GM20431 (cell line): Measurements from ENCODE around the gene PRSS38.

ENCODE experiments used
- in situ Hi-C: fragments of 300-500 bp; cut with MseI, MboI; formaldehyde crosslinking; loops from one replicate; pipeline ENCODE4 v1.15.0; 2020; ENCODE audit warnings: low sequenced_read_pairs; ENCODE audit not compliant: unreplicated experiment

Gene PRSS38

DNA sequence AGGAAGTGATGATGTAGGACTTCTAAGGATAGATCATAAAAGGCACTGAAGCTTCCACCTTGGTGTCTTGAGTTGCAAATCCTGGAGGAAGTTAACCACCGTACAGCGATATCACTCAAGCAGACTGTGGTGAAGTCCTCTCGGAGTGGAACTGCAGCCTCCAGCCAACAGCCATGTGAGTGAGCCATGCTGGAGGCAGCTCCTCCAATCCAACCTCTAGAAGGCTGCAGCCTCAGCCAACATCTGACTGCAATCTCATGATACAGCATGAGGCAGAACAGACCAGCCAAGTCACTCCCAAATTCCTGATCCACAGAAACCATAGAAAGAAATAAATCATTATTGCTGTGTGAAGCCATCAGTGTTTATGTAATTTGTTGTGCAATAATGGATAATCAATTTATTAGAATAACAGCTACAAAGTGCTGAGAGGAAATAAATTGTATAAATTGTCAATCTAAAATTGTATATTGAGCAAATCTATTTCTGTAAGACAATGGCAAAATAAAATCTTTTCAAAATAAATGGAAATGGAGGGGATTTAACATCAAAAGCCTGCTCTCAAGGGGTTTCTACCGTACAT, 65.0 kb downstream of the PRSS38 start:
- in situ Hi-C loops: no loop called here

DNA sequence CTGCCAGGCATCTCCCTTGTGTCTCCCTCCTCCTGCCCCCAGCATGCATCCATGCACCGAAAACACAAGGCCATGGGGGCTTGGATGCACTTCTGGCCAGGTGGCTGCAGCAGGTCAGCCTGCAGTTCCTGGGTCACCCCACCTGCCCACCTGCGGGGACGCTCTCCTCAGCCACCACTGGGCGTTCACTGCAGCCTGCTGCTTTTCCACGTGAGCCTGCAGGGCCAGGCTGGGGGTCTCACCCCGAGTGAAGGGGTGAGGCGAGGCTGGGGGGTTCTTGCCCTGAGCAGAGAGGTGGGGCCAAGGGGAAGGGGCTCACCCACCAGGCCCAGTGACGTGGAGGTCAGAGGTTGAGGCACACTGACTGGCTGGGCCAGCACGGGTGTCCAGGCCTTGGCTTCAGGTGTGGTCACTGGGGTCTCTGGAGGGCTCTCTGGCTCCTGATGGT, 67.6 kb downstream of the PRSS38 start:
- in situ Hi-C loops: no loop called here

DNA sequence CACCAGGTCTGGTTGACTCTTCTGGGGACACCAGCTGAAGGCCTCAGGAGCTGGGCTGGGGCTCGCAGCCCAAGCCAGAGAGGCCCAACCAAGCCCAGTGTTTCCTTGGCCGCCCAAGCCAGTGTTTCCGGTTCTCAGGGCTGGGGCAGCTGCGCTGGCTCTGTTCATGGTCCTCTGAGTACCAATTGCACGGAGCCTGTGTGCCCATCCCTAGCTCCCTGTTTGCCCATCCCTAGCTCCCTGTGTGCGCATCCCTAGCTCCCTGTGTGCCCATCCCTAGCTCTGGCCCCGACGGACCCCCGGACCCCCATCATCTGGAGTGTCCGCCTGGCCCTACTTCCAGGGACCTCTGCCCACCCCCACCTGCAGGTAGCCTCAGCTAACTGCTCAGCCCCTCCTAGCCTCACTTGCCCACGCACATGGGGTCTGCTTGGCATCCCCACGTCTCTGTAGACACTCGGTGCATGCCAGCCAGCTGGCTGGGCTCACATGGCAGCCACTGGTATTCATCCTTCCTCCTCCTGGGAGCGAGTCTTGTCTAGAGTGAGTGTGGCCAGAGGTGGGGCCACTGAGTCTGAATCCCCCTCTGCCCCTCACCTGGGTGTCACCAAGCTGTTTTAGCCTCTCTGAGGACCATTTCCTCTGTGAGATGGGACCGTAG, 68.3 kb downstream of the PRSS38 start:
- in situ Hi-C loops: no loop called here

DNA sequence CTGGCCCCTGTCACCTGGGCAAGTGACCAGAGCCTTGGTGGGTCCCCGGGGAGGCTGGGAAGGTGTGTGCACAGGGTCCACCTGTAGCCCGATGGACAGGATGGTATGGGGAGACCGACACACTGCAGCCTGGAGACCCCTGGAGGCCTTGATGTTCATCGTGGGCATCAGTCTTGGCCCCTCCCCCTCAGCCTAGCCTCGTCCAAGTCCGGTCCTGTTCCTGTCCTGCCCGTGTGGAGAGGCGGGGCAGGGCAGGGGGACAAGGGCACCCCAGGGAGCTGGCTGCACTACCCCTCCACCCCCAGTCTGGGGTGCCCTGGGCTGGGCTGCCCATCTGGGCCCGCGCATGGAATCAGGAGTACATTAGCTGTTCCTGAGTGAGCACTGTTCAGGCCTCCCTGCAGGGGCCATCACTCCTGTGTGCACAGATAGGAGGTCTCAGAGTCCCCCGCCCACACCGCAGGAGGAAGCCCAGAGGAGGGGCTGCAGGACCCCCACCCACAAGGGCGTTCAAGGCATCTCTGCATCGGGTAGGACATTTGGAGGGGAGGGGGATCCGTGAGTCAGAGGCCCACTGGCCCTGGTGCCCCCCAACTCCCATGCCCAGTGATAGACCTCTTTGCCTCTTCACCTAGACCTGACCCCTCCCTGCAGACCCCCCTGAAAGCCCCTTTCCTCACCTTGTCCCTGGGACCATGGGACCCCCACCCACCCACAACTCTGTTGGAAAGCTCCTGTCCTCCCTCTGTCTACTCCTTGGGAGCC, 69.1 kb downstream of the PRSS38 start:
- in situ Hi-C loops: no loop called here

DNA sequence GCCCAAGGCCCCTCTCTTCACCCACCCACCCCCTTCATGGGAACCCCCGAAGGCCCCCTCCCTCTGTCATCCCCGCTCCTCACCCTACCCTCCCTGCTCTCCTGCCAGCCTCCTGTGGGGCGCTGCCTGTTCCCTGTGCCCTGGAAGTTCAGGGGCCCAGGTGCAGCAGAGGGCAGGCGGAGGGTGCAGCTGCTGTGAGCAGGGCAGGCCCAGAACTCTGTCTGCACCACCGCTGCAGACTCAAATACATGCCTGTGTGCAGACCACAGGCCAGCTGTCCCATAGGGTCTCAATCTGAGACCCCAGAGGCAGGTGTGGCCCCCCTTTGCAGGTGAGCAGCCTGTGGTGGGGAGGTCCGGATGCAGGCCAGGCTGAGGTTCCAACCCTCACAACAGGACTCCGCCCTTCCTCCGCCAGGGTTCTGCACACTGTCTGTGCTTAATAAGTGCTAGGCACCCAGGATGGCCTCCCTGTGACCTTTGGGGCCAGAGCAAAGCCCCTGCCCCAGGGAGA, 69.7 kb downstream of the PRSS38 start:
- in situ Hi-C loops: no loop called here

DNA sequence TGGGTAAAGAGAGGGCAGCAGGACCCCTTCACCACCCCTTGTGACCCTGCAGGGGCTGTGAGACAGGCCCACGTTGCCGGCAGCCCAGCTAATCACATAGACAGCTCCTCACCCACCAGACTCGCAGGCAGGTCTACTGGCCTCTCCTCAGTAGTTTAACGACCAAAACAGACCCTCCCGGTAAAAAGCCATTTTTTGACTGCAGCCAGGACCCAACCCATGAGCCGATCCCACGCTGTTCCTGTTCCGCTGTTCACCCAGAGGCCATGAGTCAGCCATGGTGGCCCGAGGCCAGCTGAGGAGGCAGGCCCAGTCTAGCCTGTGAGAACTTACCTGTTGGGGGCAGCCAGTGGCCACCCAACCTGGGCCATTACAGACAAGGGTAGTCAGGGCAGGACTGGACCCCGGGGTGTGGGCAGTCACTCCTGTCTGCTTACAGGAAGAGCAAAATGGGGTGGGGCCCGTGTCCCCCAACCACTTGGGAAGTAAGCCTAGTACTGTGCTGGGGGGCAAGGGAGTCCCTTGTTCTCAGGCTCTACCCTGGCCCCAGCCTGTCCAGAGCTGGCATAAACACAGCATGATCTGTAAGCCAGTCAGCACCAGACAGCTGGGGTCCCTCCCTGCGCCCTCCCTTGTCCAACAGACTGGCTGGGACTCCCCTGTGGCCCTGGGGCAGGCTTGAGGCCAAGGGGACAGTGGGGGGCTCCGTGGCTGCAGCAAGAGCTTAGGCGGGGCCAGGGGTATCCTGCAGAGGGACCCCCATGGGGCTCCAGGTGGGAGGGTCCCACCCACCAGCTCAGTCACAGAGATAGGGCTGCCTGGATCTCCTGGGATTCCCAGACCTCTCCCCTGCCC, 70.4 kb downstream of the PRSS38 start:
- in situ Hi-C loops: no loop called here

DNA sequence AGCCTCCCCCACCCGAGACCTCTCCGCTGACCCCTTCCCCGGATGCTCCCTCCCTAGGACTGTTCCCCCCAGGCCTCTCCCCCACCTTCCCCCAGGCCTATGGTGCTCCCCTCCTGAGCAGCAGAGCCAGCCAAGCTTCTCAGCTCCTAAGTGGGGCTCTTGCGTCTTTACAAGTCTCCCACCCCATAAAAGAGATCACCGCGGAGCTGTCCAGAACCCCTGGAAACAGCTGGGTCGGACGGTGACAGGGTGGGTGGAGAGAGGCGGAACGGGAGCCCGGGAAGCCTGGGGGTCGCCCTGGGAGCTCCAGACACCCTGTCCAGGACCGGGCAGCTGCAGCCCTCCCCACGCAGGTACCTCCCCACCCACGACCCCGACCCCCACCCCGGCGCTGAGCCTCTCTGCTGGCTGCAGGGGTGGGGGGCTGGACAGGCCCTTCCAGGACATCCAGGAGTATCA, 71.1 kb downstream of the PRSS38 start:
- in situ Hi-C loops: no loop called here

DNA sequence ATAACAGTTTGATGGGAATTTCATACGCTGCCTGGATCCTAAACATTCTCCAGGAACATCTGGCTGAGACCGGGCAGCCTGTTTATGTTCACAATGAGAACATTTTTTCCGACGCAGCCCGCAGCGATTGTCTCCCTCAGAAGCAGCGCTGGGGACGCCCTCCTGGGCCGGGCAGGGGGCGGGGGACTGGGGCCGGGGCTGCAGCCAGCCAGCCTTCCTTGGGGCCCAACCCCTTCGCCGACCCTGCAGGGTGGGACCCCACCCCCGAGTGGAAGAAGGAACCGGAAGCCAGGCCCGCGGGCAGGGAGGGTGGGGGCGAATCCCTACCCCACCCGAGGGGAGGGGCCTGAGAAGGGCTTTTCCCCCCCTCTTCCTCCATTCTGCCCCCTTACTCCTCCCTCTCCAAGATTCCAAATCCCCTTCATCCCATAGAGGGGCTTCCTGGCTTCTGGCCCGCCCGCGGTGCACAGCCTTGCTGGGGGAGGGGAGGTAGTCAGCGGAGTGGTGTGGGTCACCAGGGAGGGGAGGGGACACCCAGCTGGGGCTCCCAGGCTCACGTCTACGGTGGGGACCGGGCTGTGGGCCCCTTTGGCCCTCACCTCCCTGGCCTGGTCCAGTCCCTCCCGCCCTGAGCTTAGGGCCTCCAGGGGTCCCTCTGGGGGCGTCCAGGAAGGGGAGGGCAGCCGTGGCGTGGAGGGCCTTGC, 71.7 kb downstream of the PRSS38 start:
- in situ Hi-C loops: no loop called here

DNA sequence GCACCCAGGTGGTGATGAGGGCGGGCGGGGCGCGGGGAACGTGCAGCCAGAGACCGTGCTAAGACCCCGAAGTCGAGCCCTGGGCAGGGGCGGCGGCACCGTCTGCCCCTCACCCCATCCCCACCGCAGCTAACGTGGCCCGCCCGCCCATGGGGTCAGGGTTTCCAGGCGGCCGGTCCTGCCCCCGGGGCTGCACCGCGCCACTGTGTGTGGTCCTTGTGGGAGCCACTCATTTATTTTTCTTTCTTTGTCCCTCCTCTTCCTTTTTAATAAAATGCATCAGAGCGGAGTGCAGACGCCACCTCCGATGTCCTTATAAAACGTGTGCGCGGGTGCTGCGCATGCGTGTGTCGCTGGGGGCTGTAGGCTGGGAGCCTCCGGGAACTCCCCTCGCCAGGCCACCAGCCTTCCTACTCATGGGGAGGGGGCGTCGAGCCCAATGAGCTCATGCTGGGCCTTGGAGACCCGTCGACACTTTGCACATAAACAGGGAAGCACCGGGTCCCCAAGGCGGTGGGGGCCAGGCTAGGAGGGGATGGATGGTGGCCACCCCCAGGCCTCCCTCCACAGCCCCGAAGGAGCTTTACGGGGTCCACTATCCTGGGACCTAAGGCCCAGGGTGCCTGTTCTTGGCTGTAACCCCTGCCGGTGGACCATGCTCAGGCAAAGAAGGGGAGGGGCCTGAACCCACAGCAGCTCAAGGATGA, 72.4 kb downstream of the PRSS38 start:
- in situ Hi-C loops: no loop called here

DNA sequence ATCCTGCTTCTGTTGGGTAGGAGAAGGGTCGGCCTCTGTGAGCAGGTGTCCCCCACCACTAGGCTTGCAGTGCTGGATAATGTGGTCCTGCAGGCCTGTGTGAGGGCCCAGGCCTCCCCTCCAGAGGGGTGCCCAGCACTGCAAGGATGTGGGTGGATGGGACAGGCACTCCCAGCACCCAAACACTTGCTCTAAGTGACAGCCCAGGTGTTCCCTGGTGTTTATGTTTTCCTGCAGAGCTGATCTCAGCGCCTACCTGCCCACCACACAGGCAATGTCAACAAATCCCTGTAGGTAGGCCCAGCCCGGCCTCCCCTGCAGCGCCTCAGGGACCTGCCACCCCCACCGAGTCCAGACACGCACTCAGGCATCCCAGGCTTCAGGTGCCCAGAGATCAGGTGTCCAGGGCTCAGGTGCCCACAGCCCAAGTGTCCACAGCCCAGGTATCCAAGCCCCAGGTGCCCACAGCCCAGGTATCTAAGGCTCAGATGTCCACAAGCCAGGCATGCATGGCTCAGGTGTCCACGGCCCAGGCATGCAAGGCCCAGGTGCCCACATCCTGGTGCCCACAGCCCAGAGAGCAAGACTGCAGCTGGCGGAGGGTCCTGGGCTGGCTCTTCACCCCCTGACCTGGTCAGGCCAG, 73.0 kb downstream of the PRSS38 start:
- in situ Hi-C loops: no loop called here

DNA sequence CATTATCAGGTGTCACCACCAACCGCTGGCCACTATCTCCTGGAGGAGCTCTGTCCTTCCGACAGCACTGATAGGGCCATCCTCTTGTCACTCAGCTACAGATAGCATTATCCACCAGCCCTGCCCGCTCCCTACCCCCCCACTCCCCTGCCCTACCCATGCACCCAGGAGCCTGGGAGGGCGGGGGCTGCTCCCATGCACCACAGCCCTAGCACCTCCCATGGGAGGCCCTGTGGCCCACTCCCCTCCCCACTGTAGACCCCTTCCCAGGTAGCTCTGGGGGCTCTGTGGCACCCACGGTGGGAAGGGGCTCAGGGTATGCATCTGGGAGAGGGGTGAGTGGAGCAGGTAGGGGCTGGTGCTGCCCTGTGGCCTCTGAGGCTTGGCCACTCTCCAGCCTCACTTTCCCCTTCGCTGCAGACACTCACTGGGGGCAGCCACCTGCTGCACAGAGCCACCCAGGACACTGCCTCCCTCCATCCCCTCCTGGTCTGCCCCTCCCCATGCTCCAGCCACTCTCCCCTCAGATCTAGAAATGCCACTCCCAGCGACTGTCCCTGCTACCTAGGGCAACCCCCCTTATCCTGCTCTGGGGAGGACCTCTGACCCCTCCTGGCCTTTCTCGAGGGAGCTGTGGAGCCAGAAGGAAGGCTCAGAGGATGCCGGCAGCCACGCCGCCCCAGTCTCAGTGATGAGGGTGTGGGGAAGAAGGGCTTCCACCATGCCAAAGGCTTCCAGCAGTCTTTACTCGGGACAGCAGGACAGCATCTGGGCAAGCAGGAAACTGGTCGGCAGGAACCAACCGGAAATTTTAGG, 73.8 kb downstream of the PRSS38 start:
- in situ Hi-C loops: no loop called here

DNA sequence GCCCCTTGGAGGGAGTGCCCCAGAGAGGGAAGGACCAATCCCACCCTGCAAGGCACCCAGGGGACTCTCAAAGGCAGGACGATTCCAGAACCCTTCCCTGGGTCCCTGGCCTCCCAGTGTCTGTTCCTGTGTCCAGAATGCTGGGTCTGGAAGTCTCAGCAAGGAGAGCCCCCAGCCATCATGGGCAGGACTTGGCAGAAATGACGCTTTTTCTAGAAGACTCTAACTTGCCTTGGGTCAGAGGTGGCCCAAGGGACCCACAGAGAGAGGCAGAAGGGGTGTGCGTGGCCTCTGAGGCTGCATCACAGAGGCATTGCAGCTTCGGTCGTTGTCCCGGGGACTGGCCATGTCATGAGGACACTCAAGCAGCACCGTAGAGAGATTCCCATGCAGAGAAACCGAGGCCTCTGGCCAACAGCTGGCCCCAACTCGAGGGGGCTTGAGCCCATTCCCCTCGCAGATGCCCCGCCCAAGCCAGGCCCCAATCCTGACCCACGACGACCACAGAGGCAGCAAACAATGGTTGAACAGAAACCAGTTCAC, 74.5 kb downstream of the PRSS38 start:
- in situ Hi-C loops: no loop called here

DNA sequence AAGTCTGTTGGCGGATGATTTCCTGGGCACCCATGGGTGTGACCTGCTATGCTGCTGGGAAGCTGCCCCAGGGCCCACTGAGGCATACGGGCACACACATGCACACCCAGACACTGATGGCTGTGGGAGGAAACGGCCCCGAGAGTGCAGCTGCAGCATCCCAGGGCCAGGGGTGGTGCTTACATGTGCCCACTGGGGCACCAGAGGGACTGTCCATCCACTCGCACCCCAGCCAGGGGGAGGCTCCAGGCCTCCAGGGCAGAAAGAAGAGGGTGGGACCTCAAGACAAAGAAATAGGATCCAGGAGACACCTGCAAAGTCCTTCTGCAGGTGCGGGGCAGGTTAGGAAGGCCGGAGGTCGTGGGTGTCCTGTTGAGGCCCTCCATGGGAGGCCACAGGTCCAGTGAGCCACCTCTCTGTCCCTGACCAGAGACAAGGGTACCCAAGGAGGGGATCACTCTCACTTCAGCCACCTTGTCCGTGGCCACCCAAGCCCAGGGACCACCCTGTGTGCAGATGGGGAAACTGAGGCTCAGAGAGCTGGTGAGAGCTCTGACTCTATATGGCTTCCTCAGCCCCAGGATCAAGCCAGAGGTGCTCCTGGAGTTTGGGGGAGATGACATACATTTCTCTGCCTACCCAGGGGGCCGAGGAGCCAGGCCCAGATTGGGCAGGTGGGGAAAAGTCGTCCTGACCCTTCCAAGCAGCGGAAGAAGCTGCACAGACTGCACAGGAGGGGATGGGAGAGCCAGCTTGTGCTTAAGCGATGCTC, 75.2 kb downstream of the PRSS38 start:
- in situ Hi-C loops: no loop called here

DNA sequence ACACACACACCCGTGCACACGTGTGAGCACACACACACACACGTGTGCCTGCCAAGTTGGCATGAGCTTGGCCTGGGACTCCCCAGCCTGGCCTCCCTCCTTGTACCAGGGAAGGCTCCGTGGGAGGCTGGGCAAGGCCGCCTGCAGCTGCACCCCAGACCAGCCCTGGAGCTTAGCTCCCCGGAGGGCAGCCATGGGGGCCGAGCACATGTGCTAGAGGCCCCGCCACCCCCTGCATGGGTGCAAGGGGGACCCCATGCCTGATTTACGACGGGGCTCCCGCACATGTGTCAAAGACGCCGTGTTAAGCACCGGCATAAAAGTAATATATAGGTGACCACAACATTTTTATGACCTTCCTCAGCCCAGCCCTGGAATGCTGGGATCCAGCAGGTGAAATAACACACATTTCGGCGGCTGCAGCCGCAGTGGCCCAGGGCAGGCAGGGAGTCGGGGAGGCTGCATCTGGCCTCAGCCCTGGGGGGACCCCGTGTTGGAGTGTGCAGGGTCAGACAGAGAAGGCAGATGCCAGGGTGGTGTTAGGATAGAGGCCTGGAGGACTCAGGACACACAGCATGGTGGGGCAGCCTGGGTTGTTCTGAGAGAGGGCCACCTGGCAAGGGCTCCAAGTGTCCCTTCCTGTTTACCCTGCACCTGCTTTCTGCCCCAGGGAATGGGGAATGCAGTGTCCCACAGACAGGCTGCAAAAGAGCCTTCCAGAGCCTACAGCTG, 75.9 kb downstream of the PRSS38 start:
- in situ Hi-C loops: no loop called here

DNA sequence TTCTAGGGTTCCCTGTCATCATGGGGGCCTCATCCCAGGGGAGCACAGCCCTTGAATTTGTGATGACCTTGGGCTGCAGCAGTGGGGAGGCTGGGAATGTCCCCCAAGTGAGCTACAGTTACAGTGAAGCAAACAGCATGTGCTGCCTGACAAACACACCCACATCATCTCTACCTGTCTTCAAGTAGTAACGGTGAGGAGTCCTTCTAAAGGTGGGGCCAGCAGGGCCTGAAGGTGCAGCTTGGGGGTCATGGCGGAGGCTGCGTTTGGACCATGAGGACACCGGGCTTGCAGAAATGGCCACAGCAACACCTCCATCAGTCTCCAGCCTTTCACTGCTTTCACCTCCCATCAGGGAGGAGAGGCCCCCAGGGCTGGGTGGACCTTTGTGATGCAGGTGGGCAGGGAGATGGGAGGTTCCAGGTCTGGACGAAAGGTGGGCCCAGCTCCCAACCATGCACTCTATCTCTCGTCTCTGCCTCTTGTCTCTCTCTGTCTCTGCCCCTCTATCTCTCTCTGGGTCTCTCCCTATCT, 76.5 kb downstream of the PRSS38 start:
- in situ Hi-C loops: no loop called here
